ENCODE results near the gene GLI2. TPM values are rescaled to one million over a fixed set of nuclear protein-coding genes. Genes with fewer than 3 reads are reported as not detected.

Gene GLI2
- total RNA-seq, 1 donor from 2014 or later: 33.2 TPM

DNA sequence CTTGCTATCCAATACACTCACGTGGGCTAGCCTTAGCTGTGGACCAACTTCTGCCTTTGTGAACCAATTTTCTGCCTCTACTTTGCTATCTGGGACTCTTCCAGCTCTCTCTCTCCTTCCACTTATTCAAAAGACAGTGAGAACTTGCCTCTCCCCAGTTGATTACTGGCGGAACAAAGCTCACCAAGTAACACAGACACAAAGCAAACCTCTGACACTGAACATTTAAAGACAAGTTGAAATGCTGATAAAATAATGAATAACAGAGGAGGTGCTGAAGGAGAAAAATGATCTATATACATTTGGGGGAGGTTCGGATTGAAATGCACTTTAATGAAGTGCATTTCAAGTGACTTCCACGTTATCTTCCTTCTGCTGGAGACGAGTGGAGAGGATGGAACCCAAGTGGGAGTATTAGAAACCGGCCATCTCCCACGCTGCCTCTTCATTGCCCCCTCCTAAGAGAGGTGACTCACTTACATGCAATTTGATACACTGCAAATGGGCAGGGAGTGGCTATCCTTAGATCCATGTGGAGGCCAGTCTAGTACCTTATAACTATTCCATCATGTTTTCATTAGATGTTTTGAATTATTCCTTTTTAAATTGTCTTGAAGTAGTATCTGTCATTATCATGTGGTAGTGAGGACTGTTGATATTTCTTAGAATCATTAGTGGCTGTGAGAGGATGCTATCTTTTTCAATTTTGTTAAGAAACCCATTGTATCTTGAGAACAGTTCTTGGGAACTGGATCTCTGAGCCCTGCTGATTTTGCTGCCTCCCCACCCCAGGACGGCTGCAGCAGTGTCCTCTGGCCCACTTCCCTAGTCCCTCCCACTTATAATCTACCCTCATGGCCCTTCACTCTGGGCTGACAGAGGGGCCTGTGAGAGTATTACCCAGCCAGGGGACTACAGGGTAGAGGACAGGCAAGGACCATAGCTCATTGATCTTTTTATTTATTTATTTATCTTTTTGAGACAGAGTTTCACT lies 6.0 kb upstream of the GLI2 start:
- Mint-ChIP-seq H3K27ac (ENCODE audit: unreplicated experiment) (peak overlapping the region; percentile 43), H3K4me1 (ENCODE audit: unreplicated experiment) (peaks cover 28% of the 10 kb centered on the region), H3K4me3 (ENCODE audit: unreplicated experiment) (no peak overlapping the region), H3K36me3 (ENCODE audit: unreplicated experiment) (peaks cover 1% of the 10 kb centered on the region), H3K9me3 (ENCODE audit: unreplicated experiment) (peaks cover 8% of the 10 kb centered on the region), H3K27me3 (ENCODE audit: unreplicated experiment) (no peaks in the 10 kb centered on the region)
- no peak for DNase-seq (ENCODE audit: extremely low spot score, unreplicated experiment)
- TF ChIP-seq CTCF (IDR thresholded peaks at IDR 0.05): no peak

- no peaks in the 10 kb centered on the region for H3K27me3 Mint-ChIP-seq (ENCODE audit: unreplicated experiment)
- H3K36me3 Mint-ChIP-seq (ENCODE audit: unreplicated experiment): peaks cover 1% of the 10 kb centered on the region
- no peak overlapping the region for H3K4me3 Mint-ChIP-seq (ENCODE audit: unreplicated experiment)
- H3K4me1 Mint-ChIP-seq (ENCODE audit: unreplicated experiment): peaks cover 32% of the 10 kb centered on the region
- H3K27ac Mint-ChIP-seq (ENCODE audit: unreplicated experiment): no peak overlapping the region
- no peak for TF ChIP-seq CTCF (IDR thresholded peaks at IDR 0.05)
- DNase-seq (ENCODE audit: extremely low spot score, unreplicated experiment): peak; percentile 32
- peaks cover 5% of the 10 kb centered on the region for H3K9me3 Mint-ChIP-seq (ENCODE audit: unreplicated experiment)
Observed at GRCh38 chr2:120731175-120731574, 4.5 kb upstream of the GLI2 start.

GRCh38 chr2:120732506-120733237 lies 3.0 kb upstream of the GLI2 start:
- peaks cover 34% of the 10 kb centered on the region for H3K4me1 Mint-ChIP-seq (ENCODE audit: unreplicated experiment)
- H3K36me3 Mint-ChIP-seq (ENCODE audit: unreplicated experiment): no peaks in the 10 kb centered on the region
- no peak overlapping the region for H3K4me3 Mint-ChIP-seq (ENCODE audit: unreplicated experiment)
- no peaks in the 10 kb centered on the region for H3K27me3 Mint-ChIP-seq (ENCODE audit: unreplicated experiment)
- TF ChIP-seq CTCF (IDR thresholded peaks at IDR 0.05): no peak
- peak; percentile 54 for DNase-seq (ENCODE audit: extremely low spot score, unreplicated experiment)
- no peak overlapping the region for H3K27ac Mint-ChIP-seq (ENCODE audit: unreplicated experiment)
- no peaks in the 10 kb centered on the region for H3K9me3 Mint-ChIP-seq (ENCODE audit: unreplicated experiment)

DNA sequence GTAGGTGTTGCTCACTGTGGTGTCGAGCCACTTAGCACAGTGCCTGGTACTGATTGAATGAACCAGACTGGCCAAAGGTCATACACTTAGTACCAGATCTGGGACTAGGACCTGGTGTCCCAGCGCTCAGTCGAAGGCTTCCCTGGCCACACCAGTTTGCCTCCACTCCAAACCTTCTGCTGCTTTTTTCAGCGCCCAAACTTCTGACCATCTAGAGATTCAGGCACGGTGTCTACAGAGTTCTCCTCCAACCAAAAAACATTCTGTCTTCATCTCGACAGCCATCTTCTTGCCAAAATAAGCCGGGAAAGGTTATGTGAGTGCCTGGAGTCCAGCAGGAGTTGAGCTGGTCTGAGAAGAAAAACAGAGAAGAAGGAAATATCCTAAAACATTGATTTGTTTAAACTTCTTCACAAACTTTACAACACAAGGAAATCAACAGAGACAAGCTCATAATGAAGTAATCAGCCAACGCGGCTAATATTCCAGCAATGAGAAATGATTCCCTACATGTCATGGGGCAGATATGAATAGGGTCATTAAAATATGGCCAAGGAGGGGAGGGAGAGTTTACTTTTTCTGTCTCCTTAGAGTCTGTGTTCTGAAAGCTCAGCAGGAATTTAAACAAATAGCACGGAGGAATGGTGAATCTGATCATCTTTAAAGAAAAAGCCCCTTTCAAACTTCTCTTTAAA lies 2.3 kb upstream of the GLI2 start:
- Mint-ChIP-seq H3K27me3 (ENCODE audit: unreplicated experiment) (no peaks in the 10 kb centered on the region), H3K27ac (ENCODE audit: unreplicated experiment) (peak overlapping the region; percentile 12)

More for the DNA sequence above, 2.3 kb upstream of the GLI2 start:
- Mint-ChIP-seq H3K4me3 (ENCODE audit: unreplicated experiment) (no peak overlapping the region), H3K9me3 (ENCODE audit: unreplicated experiment) (no peaks in the 10 kb centered on the region), H3K36me3 (ENCODE audit: unreplicated experiment) (no peaks in the 10 kb centered on the region), H3K4me1 (ENCODE audit: unreplicated experiment) (peaks cover 42% of the 10 kb centered on the region)
- no peak for TF ChIP-seq CTCF (IDR thresholded peaks at IDR 0.05)
- DNase-seq (ENCODE audit: extremely low spot score, unreplicated experiment): peak; percentile 54

All from osteocyte (in vitro differentiated cells).